Left ventricle myocardium inferior (tissue), 1 donor: ENCODE results near the gene MAN1C1. TPM values are rescaled to one million over a fixed set of nuclear protein-coding genes. Genes with fewer than 3 reads are reported as not detected.

Experiments used
- DNase-seq: peaks from one replicate; pipeline ENCODE4 v3.0.0-alpha.2; 2020
- H3K27ac ChIP-seq: fragments of 200-600 bp; replicated peaks from 2 replicates; pipeline ENCODE4 v1.8.0; 2021
- H3K27me3 ChIP-seq: fragments of 200-600 bp; 2 replicates; pipeline ENCODE4 v1.8.0; 2021; ENCODE audit warnings: low read depth
- H3K36me3 ChIP-seq: fragments of 200-600 bp; 2 replicates; pipeline ENCODE4 v1.8.0; 2021
- H3K4me1 ChIP-seq: fragments of 200-600 bp; 2 replicates; pipeline ENCODE4 v1.8.0; 2021
- H3K4me3 ChIP-seq: fragments of 200-600 bp; 2 replicates; pipeline ENCODE4 v1.8.0; 2021; ENCODE audit warnings: mild to moderate bottlenecking, moderate library complexity
- H3K9me3 ChIP-seq: fragments of 200-600 bp; replicated peaks from 2 replicates; pipeline ENCODE4 v1.8.0; 2021
- CTCF ChIP-seq: fragments of 200-600 bp; IDR thresholded peaks from 2 replicates; pipeline ENCODE4 v1.8.0; 2021; ENCODE audit warnings: antibody characterized with exemption, mild to moderate bottlenecking, borderline replicate concordance
- intact Hi-C: fragments of 100-400 bp; cut with micrococcal nuclease; formaldehyde crosslinking; loops from one replicate; pipeline ENCODE4 v1.11.0; 2022
- total RNA-seq: library from RNA; stranded (reverse); fragmentation: NEBNext Ultra II Directional; extraction: Animal tissue kit (Norgen Biotek cat#: 25700); gene quantifications from one replicate; pipeline ENCODE4 v1.2.1, GENCODE V29; 2021
- donor health status: DM: no; HTN: yes; CAD: no; lungs with severe emphysema.

Gene MAN1C1
- total RNA-seq, 1 donor from 2014 or later: 18.0 TPM

- H3K4me1 ChIP-seq: peaks cover 50% of the 10 kb centered on the region
- H3K9me3 ChIP-seq: no peaks in the 10 kb centered on the region
- H3K27ac ChIP-seq: peak overlapping the region; percentile 87
- intact Hi-C loops: no loop called here
- H3K27me3 ChIP-seq: no peaks in the 10 kb centered on the region
- H3K36me3 ChIP-seq: no peaks in the 10 kb centered on the region
- no peak overlapping the region for H3K4me3 ChIP-seq
- no peak for DNase-seq
- TF ChIP-seq CTCF: no peak
These were observed 110.5 kb downstream of the MAN1C1 start for GRCh38 chr1:25727088-25727487.

DNA sequence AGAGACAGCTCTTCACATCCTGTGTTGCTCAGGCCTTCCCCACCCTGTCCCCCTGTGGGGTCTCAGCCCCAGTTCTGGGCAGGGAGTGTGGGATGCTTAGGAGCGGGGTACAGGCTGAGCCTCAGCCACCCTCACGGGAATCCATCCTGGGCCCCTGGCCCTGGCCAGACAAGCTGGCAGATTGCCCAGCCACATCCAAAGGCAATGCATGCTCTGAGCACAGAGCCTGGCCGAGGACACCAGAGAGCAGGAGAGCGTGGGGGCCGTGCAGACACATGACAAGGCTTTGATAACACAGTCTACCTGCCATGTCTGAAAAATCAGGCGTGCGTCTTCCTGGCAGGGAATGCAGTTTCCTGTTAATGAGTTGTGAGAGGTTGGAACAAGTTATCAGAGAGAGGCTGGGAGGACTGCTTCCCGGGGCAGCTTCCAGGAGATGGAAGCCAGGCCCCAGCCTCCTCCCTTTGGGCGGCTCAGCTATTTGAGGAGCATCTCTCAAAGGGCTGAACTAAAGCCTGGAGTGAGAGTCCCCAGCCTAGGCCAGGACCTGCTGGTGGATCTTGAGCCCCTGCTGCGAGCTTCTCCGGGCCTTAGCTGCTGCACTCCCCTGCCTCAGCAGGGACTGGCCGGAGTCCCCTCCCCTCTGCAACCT, 111.2 kb downstream of the MAN1C1 start:
- peak; percentile 82 for DNase-seq
- no peaks in the 10 kb centered on the region for H3K9me3 ChIP-seq
- peak overlapping the region; percentile 87 for H3K27ac ChIP-seq
- peak overlapping the region; percentile 25 for H3K4me3 ChIP-seq
- no peaks in the 10 kb centered on the region for H3K36me3 ChIP-seq
- intact Hi-C loops: no loop called here
- peaks cover 53% of the 10 kb centered on the region for H3K4me1 ChIP-seq
- no peak for TF ChIP-seq CTCF
- H3K27me3 ChIP-seq: no peaks in the 10 kb centered on the region

GRCh38 chr1:25728301-25728935, 111.8 kb downstream of the MAN1C1 start:
- H3K27ac ChIP-seq: peak overlapping the region; percentile 87
- no peaks in the 10 kb centered on the region for H3K9me3 ChIP-seq
- no peaks in the 10 kb centered on the region for H3K27me3 ChIP-seq
- peak overlapping the region; percentile 25 for H3K4me3 ChIP-seq
- no peak for TF ChIP-seq CTCF
- intact Hi-C loops: no loop called here
- H3K4me1 ChIP-seq: peaks cover 53% of the 10 kb centered on the region
- H3K36me3 ChIP-seq: no peaks in the 10 kb centered on the region
- no peak for DNase-seq

GRCh38 chr1:25729045-25729444, 112.5 kb downstream of the MAN1C1 start:
- H3K4me1 ChIP-seq: peaks cover 57% of the 10 kb centered on the region
- no peaks in the 10 kb centered on the region for H3K36me3 ChIP-seq
- intact Hi-C loops: no loop called here
- no peaks in the 10 kb centered on the region for H3K27me3 ChIP-seq
- H3K27ac ChIP-seq: peak overlapping the region; percentile 87
- no peak for TF ChIP-seq CTCF
- no peak overlapping the region for H3K4me3 ChIP-seq
- DNase-seq: no peak
- no peaks in the 10 kb centered on the region for H3K9me3 ChIP-seq

- Histone ChIP-seq H3K36me3 (no peaks in the 10 kb centered on the region), H3K27ac (peak overlapping the region; percentile 87), H3K27me3 (no peaks in the 10 kb centered on the region), H3K9me3 (no peaks in the 10 kb centered on the region), H3K4me3 (no peak overlapping the region), H3K4me1 (peaks cover 66% of the 10 kb centered on the region)
- DNase-seq: no peak
- intact Hi-C loops: no loop called here
- TF ChIP-seq CTCF: no peak
These were observed 113.4 kb downstream of the MAN1C1 start for GRCh38 chr1:25729790-25730644.
